NCI-H526 treated with DMSO at 0.1 percent for 48 hours (cell line): ENCODE results near the gene PLXNA4.

Experiments
- DNase-seq: peaks from one replicate; lab custom pipeline; 2025; lab: John Stamatoyannopoulos, UW

PLXNA4 gene

DNA sequence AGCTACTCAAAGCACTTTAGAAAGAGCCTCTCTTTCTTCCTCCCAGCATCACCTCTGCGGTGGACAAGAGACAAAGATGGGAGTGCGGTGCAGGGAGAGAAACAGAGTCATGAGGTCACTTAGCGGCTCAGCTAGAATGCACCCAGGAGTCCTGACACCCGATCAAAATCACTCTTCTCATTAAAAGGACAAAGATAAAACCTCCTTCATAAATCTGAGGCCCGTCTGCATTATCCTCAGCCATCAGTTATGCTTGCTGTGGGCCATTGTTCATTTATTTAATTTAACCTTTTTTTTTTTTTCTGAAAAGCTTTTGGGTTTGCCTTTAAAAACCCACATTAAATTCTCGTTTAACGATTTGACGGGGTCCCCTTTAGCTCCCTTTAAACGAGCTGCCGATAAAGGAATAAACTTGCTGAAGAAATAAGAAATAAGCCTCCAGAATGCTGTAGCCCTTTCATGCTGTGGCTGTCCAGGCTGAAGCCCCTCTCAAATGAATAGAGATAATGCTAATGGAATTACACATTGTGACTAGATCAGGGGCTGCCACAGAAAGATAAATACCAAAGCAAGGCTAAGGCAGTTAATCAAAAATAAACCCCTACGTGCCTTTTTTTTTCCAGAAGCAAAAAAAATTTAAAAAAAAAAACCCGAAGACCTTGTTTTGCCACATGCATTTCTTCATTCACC is 16.1 kb upstream of the PLXNA4 start:
- DNase-seq: no peak

DNA sequence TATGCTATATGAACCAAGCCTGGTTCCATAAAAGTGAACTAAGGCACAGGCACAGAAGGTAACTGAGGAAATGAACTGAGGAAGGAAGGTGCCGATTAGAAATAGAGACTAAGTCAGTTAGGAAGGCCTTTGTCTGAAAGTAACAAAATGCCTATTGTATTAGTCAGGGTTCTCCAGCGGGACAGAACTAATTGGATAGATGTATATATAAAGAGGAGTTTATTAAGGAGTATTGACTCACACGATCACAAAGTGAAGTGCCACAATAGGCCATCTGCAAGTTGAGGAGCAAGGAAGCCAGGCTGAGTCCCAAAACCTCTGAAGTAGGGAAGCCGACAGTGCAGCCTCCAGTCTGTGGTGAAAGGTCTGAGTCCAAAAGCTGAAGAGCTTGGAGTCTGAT is 13.9 kb upstream of the PLXNA4 start:
- DNase-seq: no peak

DNA sequence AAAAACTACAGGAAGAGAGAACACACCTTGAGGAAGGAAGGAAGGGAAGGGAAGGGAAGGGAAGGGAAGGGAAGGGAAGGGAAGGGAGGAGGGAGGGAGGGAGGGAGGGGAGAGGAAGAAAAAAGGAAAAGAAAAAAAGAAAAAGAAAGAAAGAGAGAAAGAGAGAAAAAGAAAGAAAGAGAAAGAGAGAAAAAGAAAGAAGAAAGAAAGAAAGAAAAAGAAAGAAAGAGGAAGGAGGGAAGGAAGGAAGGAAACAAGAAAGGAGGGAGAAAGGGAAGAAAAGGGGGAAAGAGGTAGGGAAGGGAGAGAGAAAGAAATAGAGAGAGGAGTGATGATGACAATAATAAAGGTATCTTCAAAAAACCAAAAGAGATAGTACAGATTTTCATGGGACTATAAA is 12.3 kb upstream of the PLXNA4 start:
- DNase-seq: no peak

DNA sequence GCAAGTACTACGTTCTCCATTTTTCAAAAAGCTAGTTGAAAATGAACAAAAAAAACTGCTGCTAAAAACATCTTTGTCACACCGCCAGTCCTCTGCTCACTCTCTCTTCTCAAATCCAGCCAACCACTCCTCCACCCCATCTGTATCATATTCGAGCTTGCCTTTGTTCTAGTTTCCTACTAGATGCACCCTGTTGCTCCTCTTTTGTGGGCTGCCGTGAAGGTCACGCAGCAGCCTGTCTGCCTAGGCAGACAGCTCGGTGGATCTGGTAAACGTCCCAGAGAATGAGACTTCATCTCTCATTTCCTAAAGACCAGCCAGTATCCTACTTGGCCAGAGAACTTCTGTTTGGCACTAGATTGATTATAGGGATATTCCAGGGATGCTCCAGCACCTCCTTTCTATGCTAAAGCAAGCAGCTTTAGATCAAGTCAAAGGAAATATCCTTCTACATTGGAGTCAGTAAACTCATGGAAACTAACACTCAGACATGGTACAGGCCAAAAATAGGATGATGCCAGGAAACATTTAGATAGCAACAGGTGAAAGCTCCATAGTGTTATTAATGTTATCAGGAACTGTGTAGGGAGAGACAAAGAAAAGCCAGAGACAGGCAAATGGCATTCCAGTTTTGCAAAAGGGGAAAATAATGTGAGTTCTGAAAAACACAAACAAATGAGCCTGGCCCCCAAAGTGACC is 8.7 kb upstream of the PLXNA4 start:
- DNase-seq: no peak

DNA sequence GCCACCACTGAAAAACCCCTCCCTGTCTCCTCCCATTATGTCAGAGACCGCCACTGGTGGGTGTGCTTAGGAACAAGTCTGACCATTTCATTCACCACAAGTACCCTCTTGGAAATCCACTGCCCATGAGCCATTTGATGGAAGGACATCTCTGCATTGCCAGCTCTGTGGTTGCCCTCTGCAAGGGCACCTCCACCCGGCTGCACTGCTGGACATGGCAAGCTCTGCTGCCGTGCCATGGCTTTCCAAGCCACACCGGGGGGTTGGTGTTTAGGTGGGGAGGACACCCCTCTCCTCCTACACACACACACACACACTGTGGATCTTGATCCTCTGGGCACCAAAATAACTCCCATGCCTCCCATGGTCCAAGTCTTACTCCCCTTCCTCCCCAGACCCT is 5.2 kb upstream of the PLXNA4 start:
- DNase-seq: no peak

DNA sequence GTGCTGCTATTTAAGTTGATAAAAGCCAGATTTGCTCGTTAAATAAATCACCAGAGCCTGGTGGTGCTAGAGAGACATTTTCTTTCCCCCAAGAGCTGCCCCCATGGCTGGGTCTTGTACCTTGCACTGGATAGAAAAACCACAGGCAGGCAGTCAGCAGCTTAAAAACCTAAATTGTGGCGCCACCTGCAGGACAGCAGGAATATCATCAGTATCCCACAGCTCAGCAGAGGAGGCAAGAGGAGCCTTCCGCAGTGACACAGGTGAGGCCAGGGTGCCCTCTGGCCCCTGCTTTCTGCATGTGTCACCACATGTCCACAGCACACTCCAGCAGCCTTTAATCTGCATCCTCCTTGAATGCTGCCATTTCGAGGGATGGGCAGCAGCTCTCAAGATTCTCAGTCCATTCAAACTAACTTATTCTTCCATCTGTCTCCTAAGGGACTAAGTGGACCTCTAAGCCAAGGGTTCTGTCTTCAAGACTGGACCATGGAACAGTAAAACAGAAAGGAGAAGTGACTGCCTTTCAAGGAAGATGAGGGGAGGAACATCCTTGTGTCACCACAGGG is 4.5 kb upstream of the PLXNA4 start:
- DNase-seq: peak; percentile 66

DNA sequence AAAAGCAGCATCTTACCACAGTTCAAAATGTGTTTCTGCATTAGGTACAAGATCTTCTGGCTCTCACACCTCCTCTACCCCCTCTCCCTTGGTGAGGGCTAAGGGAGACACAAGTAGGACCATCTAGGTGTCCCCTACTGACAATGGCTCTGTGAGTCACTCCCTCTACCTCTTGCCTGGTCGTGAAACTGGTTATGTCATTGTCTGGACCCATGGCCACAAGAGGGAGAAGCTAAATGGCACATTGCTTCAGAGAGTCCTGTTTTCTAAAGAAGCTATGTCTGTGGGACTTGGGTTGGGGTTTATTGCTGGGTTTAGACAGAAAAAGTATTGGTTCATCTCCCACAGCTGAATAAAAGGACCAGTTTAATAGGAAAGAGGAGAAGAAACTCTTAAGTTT is 4.0 kb upstream of the PLXNA4 start:
- DNase-seq: no peak

DNA sequence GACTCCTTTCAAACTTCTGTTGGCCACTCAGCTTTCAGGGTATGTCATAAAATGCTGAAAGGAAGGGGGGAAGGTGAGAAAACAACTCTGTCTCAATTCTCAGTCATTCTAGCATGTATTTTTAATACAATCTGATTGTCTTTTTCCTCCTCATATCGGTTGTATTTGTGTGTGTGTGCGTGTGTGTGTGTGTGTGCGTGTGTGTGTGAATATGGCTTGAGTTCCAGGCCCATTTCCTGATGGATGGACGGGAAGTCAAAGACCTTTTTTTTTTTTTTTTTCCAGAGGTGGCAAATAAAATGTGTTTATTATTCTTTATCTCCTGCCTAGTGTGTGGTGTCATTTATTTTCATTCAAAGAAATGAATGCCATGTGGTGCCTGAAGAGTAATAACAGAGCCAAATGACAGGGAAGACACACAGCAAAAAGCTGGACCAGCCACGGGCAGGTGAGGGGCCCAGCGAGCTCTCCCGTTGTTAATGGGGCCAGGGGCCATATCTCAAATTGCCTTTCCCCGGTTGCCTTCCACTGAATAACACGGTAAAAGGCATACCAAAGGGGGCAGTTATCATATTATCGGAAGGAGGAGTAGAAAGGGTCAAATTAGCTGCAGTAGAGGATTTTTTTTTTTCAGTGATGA is 3.1 kb upstream of the PLXNA4 start:
- DNase-seq: no peak

DNA sequence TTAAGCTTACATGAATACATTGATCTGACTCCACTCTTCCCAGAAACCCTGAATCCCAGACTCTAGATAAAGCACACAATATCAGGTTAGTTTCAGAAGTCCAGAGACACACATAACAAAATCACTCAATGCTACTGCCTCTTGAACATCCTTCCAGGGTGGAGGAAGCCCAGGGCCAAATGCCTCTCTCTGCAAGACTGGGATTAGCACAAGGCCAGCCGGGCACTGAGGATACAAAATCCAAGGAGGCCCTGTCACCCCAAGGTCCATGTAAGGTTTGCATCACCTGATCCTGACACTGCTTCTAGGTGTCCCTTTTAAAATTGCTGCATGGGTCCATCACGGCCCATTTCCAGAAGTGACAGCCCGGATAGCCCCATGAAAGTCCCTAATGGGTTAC is 2.6 kb upstream of the PLXNA4 start:
- DNase-seq: no peak

DNA sequence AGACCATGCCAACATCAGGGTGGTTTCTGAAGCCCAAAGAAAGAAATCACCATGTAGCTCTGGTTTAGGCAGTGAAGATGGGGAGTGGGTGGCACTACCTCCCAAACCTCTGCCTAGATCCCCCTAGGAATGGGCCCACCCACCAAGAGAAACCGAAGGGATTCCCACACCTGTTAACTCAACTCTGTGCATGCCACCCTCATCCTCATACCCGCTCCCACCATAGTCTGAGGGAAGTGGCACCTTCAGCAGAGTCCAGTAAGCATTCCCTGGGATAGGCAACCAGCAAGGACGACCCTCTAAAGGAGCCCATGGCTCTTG is 1.7 kb upstream of the PLXNA4 start:
- no peak for DNase-seq

DNA sequence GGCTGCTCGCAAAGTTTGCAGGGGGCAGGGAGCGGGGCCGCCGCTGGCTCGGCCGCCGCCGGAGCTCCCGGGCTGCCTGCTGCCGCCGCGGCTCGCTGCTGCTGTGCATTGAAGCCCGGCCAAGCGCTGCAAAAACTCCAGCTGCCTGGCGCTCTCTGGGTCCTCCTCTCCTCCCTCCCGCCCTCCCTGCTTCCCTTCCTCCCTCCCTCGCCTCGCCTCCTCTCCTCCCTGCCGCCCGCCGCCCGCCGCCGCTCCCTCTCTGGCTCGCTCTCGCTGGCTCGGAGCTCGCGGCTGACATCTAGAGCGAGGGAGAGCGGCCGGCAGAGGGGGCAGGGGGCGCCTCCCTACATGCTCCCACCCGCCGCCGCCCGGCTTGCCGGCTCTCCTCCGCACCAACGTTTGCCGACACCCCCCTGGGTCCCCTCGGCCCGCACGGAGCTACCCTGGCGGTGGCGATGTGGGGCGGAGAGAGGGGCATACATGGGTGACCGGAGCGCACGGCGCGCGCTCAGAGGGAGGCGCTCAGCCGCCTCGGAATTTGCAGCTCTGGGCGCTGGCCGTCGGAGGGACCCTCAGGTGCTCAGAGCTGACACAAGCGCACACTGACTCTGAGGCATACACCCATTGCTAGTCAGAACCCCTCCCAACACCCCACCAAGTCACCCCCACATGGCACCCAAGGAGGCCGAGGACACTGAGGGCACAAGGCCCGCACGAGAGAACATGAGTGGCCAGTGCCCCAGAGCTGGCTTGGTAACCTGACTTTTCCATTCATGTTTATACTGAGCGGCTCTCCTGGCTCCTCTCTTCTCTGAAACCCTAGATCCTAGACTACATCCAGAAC is 1.2 kb upstream of the PLXNA4 start:
- peak; percentile 61 for DNase-seq

DNA sequence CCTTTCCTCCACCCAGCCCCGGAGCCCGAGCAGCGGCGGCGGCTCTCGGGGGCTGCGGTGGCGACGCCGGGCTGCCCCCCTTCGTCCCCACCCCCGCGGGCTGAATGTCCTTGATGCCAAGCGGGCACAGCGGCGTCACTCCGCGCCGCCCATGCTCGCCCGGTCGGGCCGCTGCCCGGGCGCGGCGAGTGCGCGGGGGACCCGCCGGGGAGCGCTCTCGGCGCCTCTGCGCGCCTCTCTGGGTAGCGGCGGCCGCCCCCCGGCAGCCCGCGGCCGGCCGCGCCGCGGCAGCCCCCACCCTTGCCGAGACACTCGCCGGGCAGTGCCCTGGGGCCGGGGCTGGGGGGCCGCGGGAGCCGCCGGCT is 433 bp upstream of the PLXNA4 start:
- no peak for DNase-seq

DNA sequence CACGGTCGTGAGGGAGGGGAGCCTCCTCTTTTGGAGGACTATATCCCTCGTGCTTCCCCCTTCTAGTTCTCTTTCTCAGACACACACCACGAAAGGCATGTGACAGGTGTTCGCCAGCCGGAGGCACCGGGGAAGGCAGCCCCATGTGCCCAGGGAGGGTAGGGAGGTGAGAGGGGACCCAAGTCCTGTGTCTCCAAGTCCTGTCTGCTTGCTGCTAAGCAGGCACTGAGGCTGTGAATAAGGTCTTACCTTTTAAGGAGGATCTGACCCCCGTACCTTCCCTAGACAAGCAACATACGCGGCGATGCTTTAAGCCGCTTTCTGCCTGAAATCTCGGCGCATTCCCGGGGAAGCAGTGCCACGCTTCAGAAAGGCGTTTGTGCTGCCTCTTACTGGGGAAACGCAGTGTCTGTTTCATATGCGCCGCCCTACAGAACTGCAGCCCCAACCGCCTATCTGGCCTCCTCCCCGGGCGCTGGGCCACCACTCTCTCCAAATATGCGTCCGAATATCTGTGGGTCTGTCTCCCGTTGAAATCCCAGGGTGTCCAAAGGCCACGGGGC is 770 bp downstream of the PLXNA4 start:
- DNase-seq: peak; percentile 32

DNA sequence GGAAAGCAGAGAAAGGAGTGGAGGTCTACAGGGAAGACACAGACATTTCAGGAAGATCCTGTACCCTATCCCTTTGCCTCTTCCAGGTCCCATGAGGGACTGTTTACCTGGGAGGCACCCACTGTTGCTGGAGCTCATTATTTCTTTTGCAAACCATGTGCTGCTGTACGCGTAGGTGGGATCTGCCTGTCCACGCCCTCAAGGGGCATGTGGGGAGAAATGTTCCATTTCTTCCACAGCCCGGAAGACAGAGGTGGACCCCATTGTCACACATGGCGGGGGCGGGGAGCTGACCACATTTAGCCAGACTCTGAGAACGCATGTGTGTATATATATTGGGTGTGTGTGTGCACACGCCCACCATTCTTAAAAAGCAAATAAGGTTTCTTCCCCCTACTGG is 2.0 kb downstream of the PLXNA4 start:
- DNase-seq: no peak

DNA sequence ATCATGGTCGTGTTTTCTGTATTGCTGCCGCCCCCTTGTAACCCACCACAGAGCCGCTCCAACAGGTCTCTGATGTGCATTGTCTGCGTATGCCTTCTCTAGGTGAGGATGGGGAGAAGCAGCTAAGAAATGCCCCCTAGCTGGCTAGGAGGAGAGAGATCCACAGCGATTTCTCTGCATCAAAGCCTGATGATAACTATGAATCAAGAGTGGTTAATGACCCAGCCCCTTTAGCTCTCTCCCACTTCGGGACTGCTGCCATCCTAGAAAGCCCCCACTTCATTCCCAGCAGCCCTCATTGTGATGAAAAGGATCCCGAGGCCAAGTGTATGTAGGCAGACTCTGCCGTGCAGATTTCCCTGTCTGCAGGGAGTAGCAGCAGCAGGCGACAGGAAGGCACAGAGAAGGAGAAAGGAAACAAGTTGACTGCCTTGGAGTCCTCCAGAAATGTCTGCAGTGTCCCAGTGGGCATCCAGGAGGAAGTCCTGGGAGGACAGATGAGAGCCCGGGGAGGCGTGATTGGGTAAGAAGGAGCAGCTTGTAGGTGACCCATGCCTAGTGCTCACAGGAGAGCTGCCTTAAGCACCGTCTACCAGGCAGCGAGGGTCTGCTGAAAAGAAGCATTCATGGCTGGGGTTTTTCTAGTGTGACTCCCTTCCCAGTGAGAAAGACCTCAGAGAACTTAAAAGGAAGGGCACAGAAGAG is 2.9 kb downstream of the PLXNA4 start:
- DNase-seq: no peak

DNA sequence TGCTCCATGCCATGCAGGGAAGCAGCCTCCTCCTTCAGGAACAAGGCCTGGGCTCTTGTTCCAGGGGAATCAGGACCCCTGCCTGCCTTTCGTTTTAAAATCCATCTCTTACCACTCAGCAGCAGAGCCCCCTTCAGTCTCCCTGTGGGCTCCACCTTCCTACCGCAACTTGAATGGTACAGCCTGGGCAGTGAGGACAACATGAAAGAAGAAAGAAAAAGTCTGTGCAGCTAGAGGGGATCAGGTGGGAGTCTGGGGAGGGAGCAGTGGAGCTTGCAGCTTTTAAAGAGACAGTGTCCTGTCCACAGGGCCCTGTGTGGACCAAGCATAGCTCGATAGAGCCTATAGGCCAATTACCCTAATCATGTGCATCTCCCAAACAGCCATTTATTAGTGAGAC is 3.7 kb downstream of the PLXNA4 start:
- DNase-seq: no peak

DNA sequence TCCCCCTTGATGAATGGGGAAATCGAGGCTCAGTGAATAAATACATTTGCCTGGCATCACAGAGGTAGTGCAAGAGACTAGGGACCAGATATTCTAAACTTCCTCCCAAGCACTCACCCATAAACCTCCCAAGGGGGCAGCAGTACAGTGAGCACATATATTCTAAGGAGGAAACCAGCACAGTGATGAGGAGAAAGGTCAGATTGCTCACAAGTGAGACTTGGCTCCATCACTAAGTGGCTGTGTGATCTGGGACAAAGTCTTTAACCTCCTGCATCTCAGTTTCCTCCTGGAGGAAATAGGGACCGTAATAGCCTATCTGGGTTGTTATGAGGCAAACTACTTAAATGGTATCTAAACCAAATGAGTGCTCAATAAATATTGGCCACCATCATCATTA is 4.3 kb downstream of the PLXNA4 start:
- DNase-seq: no peak

DNA sequence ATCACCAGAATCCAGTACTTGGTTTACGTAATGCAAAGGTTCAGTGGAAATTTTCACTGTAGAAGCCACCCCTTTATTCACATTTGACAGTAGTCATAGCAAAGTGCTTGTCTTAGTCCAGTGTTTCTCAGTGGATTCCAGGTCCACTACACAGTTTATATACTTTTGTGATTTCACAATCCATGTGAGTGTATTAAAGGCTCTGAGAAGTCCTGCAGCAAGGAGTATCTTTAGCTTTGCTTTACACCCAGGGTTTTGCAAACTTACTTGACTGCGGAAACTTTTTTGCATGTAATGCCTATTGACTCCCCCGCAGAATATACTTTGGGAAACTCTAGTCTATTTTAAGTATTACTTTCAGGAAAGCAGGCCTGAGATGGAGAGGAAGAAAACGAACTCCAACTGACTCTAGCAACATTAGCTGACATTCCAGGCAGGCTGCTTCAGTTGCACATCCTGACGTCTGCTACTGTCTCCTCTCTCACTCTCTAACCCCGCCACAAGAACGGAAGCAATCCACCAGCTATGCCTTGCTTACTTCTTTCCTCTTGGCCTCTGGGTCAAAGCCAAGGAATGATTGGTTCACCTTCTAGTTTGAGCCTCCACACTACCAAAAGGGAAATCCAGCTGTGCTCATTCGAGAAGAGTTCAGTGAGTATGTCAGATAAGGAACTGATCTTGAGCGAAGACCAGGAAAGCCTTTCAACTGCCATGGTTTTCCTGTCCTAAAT is 6.2 kb downstream of the PLXNA4 start:
- DNase-seq: no peak

DNA sequence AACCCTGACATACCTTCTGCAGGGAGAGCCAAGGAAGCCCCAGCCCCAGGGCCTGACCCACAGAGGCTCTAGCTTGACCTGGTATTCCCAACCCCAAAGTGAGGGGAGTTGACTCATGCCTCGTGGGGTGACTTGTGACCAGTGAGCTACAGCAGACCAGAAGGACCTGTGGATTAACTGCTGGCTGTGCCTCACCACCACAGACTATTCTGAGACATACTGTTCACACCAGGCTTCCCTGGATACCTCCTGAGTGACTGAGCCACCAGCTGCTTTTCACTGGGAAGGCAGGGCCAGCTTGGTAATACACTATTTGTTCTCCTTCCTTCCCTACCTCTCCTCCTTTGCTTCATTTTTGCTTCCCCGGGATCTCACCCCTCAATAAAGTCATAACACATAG is 7.3 kb downstream of the PLXNA4 start:
- DNase-seq: no peak

DNA sequence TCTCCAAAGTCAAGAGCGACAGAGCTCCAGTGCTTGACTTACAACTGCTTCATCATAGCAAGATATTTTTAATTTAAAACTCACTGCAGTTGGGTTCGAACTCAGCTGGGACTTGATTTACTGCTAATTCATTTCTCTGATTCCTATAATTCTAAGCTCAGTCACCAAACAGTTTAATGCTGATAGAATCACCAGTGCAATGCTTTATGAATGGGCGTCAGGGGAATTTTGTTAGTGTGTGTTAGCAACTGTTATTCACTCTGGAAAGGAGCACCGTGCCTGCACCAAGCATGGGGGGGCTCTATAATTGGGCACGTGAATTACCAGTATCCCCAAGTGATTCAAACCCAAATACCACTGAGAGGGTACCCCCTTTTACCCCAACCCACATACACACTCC is 10.4 kb downstream of the PLXNA4 start:
- DNase-seq: no peak

DNA sequence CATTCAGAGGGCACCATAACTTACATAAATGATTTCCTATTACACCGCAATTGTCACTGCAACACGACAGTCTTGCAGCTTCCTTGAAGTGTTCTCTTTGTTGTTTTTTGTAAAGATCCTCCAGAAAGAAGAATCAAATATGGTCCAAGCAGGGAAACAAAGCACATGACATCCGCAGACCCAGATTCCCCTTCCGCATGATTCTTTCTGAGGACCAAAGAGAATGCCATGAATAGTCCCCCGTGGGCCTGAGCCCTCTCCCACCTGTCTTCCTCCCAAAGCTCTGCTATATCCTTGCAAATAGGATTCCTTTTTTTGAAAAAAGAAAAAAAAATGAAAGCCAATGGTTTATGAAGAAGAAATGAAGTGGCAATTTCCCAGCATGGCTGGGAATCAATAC is 10.8 kb downstream of the PLXNA4 start:
- no peak for DNase-seq
